ENCODE measurements around the gene ZDHHC4.

GRCh38 chr7:6616854-6617643, 39.8 kb downstream of the ZDHHC4 start:
- TF ChIP-seq EZH2phosphoT487 (IDR thresholded peaks at IDR 0.05; ENCODE audit: borderline replicate concordance, low read length) (no peak), CTCF (IDR thresholded peaks at IDR 0.05; ENCODE audit: low read depth, low read length, poor library complexity, severe bottlenecking) (no peak)

Measured in DOHH2 (cell line).